Astrocyte of the spinal cord (primary cell): ENCODE data around the gene OPCML.

ENCODE experiments used
- DNase-seq: peaks from one replicate; pipeline ENCODE4 v3.0.0; 2011; ENCODE audit warnings: low read depth, low spot score
- H3K4me3 ChIP-seq: 2 replicates; pipeline ENCODE4 v1.5.1; 2011; ENCODE audit warnings: low read depth, mild to moderate bottlenecking, low read length, moderate library complexity
- CTCF ChIP-seq: IDR thresholded peaks from 2 replicates; pipeline ENCODE4 v1.5.1; 2012; ENCODE audit warnings: low read depth, mild to moderate bottlenecking, low read length, inconsistent platforms
- in situ Hi-C: cut with HindIII; loops from 2 replicates; pipeline ENCODE4 v1.10.0; 2017; ENCODE audit warnings: low sequenced_read_pairs

The OPCML gene

GRCh38 chr11:132674151-132674550 is 858.1 kb downstream of the OPCML start:
- no peak for TF ChIP-seq CTCF
- DNase-seq = no peak
- in situ Hi-C loops = no loop called here
- no peak overlapping the region for H3K4me3 ChIP-seq

GRCh38 chr11:132671851-132672370 is 860.4 kb downstream of the OPCML start:
- in situ Hi-C loops = no loop called here

GRCh38 chr11:132670921-132671675 is 861.2 kb downstream of the OPCML start:
- no peak for DNase-seq
- no peak for TF ChIP-seq CTCF
- no peak overlapping the region for H3K4me3 ChIP-seq
- in situ Hi-C loops = no loop called here

More at GRCh38 chr11:132671851-132672370, 860.4 kb downstream of the OPCML start:
- no peak for DNase-seq
- H3K4me3 ChIP-seq = no peak overlapping the region
- no peak for TF ChIP-seq CTCF

GRCh38 chr11:132669949-132670348 is 862.4 kb downstream of the OPCML start:
- DNase-seq = no peak
- in situ Hi-C loops = no loop called here
- no peak overlapping the region for H3K4me3 ChIP-seq
- no peak for TF ChIP-seq CTCF

GRCh38 chr11:132665205-132665604 is 867.1 kb downstream of the OPCML start:
- no peak for TF ChIP-seq CTCF
- H3K4me3 ChIP-seq = no peak overlapping the region
- DNase-seq = no peak
- in situ Hi-C loops = no loop called here

- DNase-seq = no peak
- H3K4me3 ChIP-seq = no peak overlapping the region
- no peak for TF ChIP-seq CTCF
- in situ Hi-C loops = no loop called here
Observed at GRCh38 chr11:132658696-132659095, 873.6 kb downstream of the OPCML start.
